GF-D8 (cell line): ENCODE results near the gene TSHZ3.

Experiments
- DNase-seq: peaks from one replicate; lab custom pipeline; 2025; lab: John Stamatoyannopoulos, UW

The TSHZ3 gene

DNA sequence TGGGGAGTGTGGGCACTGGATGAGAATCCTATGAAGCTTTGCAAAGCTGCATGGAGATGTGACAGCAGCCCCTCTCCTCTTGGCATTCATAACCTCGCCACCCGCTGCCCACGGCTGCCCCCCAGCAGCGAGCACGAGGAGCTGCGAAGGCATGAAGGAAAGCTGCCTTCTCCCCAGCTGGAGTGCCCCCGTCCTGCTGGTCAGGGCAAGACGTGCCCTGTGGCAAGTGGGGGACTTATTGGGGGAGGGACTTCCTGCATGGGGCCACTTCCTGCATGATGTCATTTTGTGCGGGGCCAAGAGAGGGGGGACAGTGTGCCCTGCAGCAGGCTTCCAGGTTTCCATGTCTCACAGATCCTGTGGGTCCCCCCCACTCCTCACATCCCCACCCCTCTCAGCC lies 85.9 kb downstream of the TSHZ3 start:
- no peak for DNase-seq

DNA sequence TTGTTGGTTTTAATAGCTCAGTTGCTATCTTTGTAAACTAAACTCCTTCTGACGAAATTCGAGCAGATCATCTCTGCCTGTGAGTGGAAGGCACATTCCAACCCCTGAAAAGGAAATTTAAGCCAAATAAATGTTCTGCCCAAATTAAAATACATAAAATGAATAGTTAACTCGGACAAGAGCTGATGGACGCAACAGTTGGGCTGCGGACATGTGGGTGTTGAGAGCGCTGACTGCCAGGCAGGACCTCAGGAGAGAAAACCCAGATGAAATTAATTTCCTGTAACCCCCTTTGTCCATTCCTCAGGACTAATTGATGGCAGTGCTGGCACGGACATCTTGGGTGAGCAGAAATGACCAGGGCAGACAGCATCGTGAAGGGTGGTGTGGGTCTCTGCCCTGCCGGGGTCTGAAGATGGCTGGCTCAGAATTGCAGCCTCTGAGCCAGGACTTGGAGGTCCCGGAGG lies 86.5 kb downstream of the TSHZ3 start:
- no peak for DNase-seq

DNA sequence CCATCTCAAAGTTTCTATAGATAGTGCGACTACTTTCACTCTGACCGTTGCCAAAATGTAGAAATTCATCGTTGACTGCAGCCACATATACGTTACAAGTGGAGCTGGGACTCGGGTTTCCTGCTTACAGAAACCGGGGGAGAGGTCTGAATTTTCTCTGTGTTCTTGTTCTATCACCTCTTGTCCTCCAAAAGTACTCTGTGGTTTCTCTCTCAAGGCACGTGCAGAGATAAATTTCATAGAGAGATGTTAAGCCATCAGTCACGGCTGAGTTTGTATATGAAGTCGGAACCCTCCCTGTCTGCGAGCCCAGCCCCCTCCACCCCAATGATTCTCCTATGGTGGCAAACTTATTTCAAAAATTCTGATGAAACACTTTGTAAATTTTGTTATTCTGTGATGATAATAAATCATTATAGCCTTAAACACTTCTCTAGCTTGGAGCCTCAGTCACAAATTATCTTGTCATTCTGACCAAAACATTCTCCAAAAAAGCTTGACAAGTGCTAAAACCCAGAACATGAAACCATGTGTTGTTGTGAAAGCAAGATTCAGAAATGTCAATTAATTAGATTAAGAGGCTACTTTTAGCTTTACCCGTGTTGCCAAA lies 87.5 kb downstream of the TSHZ3 start:
- DNase-seq: no peak

DNA sequence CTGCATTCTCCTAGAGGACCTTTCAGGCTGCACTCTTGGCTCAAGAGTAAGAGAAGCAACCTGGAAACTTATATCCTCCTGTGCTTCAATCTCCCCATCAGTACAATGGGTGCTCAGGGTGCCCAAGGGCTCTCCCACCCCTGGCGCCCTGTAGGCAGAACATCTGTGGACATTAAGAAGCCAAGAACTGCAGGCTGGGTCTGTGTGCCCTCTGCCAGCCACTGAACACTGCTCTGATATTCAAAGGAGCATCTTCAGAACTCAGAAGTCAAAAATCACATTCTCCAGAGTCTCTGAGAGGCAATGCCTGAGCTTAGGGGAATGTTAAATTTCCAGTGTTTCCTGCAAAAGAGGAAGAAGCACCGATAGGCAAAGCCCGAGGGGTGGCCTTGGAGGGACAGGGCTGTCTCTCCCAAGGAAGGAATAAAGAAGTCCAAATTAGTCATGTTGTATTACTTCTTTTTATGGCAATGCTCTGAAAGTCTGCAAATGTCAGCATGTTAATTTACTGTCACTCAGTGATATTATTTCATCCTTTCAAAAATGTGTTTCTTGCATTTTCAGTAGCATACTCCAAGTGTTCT lies 88.1 kb downstream of the TSHZ3 start:
- DNase-seq: no peak

DNA sequence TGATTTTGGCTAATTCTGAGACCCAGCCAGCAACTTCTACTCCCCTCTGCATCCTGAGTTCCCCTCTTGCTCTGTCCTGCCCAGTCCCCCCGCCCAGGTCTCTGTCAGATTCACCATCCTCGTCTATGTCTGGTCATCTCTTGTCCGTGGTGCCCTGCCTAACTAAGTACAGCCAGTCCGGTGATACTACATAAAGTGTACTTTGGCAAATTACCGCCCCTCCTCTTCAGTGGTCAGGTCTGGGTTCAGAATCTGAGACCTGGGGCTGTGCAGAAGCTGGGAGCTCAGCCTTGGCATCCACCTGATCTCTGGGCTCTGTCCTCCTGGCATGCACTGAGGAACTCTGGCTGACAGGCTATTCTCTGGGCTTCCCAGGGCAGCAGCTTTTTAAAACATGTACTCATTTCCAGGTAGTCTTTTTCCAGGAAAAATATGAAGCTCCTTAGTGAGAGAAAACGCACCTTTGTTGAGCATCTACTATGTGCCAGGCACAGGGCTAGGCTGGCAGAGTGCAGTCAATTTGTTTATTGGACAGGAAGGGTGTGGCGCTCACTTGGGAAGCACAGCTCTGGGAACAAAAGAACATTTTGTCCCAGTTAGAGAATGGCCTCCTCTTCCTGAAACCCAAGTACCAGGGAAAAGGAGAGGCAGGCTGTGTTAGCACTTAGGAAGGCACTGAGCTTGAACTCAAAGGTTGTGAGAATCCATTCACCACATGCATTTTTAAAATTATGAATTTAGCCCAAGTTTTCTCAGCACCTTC lies 88.9 kb downstream of the TSHZ3 start:
- DNase-seq: no peak

DNA sequence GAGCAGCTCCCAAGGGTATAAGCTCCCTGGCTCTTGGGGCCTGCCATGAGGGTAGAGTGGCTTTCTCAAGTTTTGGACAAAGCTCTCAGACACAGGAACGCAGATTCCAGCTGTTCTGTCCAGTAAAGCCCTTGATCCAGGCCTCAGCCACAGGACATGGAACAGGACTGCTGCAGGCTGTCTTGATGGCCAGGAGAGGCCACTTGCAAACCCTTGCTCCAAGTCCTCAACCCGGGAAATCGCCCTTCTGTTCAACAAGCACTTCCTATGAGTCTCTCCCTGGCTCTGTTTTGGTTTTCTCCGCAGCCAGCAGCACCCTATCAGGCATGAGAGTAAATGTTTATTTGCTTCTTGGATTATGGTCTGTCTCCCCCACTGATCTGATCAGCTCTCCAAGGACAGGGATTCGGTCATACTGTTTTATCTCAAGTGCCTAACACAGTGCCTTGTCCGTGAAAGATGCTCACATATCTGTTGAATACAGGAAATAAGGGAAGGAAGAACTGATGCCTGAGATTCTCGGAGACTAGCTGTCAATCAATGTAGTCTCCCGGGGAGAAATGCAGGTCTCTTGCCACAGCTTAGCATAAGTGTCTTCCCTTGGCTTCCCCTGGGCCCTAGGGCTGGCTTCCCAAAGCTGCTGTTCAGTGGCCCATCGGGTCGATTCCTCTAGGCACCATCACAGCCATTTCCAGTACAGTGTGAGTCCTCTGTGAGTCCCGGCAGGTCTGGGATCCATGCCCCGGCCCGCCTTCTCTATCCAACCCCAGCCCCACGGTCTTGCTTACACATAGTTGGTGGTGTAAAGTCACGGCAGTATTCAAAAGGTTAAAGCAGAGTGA lies 90.8 kb downstream of the TSHZ3 start:
- DNase-seq: no peak

DNA sequence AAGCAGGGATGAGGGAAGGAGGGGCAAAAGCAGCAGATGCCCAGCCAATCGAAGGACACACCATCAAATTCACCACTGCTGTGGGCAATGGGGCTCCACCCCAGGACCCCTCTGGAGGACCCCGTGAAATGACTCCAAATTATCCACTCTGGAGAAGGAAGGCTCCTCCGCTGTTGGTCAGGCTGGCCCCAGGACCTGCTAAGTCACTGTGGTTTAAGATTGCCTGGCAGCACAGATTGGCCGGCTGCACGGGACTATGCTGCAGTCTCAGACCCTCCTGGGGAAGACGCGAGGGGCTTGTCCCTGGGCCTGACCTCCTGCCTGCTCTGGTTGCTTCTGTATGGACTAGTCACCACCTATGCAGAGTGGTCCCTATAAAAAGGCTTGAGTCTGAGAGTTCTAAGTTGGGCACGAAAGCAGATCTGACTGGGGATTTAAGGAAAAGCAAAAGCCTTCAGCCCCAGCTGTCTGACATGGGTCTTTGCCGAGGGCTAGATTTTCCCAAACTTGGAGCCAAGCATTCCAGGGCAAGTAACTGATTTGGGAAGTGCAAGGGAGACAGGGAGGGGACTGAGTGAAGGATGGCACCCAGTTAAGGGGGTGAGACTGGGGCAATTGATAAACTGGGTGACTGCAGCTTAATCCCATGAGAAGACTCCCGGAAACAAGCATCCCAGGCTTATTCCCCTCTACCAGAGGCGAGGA lies 91.7 kb downstream of the TSHZ3 start:
- no peak for DNase-seq

DNA sequence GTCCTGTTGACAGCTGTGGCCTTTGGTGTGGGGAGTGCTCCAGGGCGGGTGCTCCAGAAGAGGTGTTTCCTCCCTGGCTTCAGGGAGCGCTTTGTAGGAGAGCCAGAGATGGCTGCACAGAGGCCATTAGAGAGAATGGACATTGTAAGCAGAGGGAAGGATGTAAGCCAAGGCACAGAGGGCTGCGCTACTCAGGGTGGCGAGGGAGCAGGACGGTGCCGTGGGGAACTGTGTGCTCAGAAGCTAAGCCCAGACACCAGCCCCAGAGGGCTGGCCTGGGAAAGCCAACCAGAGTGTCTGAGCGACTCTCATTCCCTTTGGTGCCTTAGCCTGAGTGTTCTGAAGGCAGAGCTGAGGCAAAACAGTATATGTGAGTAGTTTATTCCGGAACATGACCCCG lies 92.2 kb downstream of the TSHZ3 start:
- no peak for DNase-seq

DNA sequence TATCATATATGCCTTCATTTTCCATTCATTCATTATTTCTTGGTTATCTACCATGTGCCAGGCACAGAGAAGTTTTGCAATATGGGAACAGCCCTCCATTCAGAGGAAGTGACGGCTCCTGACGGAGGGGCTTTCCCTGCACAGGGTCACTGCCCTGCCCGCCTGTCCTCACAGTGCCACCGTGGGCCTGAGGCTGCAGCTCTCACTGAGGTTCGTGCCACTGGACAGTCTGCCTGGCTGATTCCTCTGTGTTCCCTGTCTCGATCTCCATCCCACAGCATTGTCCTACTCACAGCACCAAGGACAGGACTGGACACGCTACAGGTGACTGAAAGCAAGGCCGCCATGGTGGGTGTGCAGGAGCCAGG lies 92.7 kb downstream of the TSHZ3 start:
- no peak for DNase-seq

DNA sequence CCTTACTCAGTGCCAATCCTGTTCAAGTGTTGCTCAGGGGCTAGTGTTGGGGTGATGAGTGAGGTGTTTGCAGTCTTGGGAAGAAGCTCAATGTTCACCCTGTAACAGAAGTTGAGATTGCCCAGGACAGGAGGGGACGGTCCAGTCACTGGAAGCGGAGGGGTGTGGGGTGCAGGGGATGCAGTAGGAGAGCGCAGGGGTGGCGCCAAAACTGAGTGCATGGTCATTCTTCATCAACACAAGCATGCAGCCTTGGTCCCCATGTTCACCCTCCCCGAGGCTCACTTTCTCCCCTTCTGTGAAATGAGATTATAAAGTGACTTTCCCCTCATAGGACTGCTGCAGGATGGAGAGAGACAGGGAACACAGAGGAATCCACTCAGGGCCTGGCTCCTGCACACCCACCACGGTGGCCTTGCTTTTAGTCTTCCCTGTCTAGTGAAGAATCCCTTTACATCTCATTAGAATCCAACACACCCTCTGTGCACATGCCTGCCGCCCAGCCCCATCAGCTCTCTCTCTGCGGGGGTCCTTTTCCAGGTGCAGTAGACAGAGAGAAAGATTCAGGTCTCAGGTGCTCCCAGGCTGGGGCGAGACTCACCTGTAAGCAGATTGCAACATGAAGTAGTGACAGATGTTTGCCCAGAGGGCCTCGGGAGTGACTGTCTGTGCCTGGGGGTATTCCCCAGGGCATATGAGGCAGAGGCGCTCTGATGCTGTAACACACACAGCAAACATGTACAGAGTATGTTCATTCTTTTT lies 93.2 kb downstream of the TSHZ3 start:
- DNase-seq: no peak

DNA sequence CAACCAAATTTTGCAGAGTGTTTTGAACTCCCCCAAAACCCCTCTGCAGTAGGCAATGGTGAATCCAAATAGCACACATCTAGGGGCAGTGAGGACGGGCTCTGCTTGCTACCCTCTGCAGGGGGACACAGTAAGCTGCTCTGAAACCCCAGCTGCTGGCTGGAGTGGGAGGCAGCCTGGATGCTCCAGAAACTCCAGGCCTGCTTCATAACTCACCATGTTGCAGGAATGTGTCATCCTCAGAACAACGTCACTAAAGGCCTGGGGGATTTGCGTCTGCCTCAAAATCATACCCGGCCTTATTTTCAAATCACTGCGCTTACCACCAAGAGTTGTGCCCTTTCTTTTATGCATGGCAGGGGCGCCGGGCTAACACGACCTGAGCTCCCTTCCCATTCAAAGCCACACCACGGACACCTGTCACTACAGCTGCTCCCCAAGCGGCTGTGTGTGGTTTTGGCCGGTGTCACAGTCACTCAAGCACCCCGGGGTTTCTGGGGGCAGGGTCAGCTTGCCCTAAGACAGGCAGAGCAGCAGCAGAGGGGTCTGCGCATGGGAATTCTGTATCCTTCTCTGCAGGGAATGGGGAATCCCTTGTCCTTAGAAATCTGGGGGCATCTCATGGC lies 93.9 kb downstream of the TSHZ3 start:
- no peak for DNase-seq

DNA sequence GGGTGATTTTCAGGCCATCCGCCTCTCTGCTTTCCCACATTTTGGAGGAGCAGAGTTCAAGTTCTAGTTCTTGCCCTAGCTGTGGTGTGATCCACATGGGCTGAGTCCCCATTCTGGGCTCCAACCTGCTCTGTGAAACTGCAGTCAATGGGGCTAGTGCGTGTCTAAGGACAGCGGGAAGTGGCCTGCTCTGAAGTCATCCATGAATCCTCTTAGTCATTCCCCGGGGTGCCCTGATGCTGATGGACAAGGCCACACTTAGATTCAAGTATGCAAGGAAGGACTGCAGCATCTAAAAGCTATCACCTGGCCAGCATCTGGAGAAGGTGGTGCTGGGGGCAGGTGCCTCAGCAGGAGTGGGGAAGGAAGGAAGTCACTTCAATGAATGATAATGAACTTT lies 94.6 kb downstream of the TSHZ3 start:
- DNase-seq: no peak

DNA sequence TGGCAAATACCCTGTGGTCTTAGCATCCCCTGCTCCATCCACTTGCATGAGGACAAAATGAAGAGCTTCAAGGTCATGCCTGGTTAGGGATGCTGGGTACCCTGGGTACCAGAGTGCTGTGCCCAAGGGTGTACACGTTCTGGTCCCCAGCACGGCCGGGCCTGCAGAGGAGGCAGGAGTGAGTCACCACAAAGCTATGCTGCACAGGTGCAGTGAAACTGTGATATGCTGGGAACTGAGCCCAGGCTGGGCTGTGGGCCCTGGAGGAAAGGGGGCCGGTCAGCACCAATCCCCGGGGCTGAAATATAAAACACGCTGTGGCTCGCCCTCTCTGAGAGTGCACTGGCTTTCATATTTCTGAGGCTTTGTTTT lies 95.1 kb downstream of the TSHZ3 start:
- DNase-seq: no peak

DNA sequence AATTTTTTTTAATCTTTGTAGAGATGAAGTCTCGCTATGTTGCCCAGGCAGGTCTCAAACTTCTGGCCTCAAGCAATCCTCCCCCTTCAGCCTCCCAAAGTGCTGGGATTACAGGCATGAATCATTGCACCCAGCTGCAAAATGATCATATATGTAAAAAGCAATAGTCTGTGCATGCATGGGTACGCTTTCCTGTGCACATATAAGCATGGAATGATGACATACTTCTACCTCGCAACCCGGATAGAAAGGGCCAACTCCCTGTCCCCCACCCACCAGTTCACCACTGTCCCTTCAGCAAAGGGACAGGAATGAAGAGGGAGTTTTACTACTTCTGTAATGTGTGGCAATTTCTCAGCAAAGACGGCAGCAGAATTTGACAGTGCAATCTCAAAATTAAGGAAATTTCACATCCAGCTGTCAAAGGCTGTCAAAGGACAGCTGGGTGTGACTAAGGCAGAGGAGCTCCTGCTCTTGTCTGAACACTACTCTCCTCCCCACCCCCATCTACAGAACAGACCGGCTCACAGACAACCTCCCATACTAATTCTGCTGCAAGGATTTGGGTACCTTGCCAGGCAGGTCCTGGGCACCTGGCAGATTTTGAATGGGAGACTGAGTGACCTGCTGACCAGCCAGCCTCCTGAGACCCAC lies 95.6 kb downstream of the TSHZ3 start:
- DNase-seq: no peak

DNA sequence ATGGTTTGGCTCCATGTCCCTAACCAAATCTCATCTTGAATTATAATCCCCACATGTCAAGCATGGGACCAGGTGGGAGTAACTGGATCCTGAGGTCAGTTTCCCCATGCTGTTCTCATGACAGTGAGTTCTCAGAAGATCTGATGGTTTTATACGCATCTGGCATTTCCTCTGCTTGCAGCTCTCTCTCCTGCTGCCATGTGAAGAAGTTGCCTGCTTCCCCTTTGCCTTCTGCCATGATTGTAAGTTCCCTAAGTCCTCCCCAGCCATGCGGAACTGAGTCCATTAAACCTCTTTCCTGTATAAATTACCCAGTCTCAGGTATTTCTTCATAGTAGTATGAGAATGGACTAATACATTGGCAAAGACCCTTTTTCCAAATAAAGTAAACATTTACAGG lies 96.8 kb downstream of the TSHZ3 start:
- no peak for DNase-seq

DNA sequence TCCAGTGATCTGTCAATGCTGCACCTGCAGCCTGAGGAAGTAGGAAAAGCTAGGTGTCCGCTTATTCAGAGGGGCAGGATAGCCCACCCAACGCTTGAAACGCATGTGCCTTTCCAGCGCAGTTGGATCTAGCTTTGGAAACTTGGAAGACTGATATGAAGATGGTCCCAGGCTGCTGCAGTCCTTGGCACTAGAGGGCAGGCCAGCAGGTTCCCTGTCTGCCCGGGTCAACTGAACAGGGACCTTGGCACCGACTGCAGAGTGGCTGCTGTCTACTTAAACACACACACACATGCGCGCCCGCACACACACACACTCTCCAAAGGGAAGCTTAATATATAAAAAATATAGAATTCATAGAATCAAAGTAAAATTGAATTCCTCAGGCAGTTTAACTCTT lies 100.0 kb downstream of the TSHZ3 start:
- no peak for DNase-seq

DNA sequence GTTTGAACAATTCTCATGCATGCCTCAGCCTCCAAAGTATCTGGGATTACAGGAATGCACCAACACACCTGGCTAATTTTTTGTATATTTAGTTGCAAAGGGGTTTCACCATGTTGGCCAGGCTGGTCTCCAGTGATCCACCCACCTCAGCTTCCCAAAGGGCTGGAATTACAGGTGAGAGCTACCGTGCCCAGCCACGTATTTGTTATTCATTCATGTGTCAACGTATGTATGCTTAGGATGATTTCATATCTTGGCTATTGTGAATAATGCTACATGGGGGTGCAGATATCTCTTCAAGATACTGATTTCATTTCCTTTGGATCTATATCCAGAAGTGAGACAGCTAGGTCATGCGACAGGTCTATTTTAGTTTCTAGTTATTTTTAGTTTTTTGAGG lies 113.4 kb downstream of the TSHZ3 start:
- DNase-seq: no peak

DNA sequence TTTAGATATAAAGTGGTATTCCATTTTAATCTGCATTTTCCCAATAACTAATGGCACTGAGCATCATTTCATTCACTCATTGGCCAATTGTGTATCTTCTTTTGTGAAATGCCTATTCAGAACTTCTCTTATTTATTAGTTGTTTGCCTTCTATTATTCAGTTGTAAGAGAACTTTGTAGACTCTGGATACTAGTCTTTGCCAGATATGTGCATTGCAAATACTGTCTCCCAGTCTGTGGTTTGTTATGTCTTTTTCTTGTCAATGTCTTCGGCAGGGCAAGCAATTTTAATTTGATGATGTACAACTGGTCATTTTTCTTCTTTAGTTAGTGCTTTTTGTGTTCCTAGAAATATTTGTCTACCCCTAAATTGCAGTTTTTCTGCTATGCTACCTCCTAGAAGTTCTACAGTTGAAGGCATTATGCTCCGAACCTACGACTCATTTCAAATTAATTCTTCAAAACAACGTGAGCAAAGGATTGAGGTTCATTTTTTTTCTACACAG lies 115.9 kb downstream of the TSHZ3 start:
- DNase-seq: no peak

DNA sequence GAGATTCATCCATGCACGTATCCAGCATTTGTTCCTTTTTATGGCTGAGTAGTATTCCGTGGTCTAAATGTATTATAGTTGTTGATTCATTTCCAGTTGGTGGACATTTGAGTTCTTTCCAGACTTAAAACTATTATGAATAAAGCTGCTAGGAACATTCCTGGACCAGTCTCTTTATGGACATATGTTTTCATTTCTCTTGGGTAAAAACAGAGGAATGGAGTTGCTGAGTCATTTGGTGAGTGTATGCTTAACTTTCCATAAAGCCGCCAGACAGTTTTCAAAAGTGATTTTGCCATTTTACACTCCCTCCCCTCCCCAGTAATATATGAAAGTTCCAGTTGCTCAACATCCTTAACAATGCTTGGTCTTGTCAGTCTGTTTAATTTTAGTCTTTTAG lies 116.4 kb downstream of the TSHZ3 start:
- no peak for DNase-seq

DNA sequence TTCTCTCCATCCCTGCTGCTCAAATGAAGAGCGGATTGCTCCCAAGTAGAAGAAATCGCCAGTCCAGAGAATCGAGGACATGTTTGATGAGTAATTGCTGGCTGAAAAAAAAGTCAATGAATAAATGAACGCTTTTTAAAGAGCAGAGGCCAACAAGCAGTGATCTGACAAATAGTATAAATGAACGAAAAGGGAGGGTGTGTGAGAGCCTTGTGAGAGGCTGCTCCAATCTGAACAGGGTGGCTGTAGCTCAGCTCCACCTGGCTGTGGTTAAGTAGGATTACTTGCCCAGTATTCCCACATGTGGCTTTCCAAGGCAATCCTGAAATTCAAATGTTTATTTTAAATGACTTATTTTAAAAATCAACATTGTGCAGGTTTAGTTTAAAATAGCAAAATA lies 117.1 kb downstream of the TSHZ3 start:
- DNase-seq: no peak
